ENCODE results near the gene RNF208. TPM values are rescaled to one million over a fixed set of nuclear protein-coding genes. Genes with fewer than 3 reads are reported as not detected.

The RNF208 gene
- total RNA-seq, 1 donor from 2014 or later = 3.3 TPM

GRCh38 chr9:137198051-137198901 lies 23.8 kb downstream of the RNF208 start:
- intact Hi-C loops (cut with micrococcal nuclease) = no loop called here

GRCh38 chr9:137195525-137196220 lies 26.4 kb downstream of the RNF208 start:
- intact Hi-C loops (cut with micrococcal nuclease) = no loop called here

- intact Hi-C loops (cut with micrococcal nuclease) = no loop called here
Measured at GRCh38 chr9:137194909-137195308, 27.1 kb downstream of the RNF208 start.

- intact Hi-C loops (cut with micrococcal nuclease) = no loop called here
Measured at GRCh38 chr9:137194388-137194787, 27.7 kb downstream of the RNF208 start.

- intact Hi-C loops (cut with micrococcal nuclease) = no loop called here
Measured at GRCh38 chr9:137193771-137194170, 28.3 kb downstream of the RNF208 start.

GRCh38 chr9:137192859-137193258 lies 29.2 kb downstream of the RNF208 start:
- intact Hi-C loops (cut with micrococcal nuclease) = no loop called here

- intact Hi-C loops (cut with micrococcal nuclease) = no loop called here
Measured at GRCh38 chr9:137192448-137192780, 29.6 kb downstream of the RNF208 start.

GRCh38 chr9:137191691-137192447 lies 30.2 kb downstream of the RNF208 start:
- intact Hi-C loops (cut with micrococcal nuclease) = no loop called here

- intact Hi-C loops (cut with micrococcal nuclease) = no loop called here
Measured at GRCh38 chr9:137191245-137191644, 30.8 kb downstream of the RNF208 start.

- intact Hi-C loops (cut with micrococcal nuclease) = no loop called here
Measured at GRCh38 chr9:137190315-137190856, 31.7 kb downstream of the RNF208 start.

- intact Hi-C loops (cut with micrococcal nuclease) = loop anchor here (2.0 to 5.0 kb wide), 2 partner anchors 51 to 62 kb away; partner anchors contain the start of gene TUBB4B
Measured at GRCh38 chr9:137189297-137190295, 32.4 kb downstream of the RNF208 start.

GRCh38 chr9:137188490-137189296 lies 33.3 kb downstream of the RNF208 start, which contains the start of the genes ANAPC2 and SSNA1:
Gene ANAPC2 (minus strand): TSS chr9:137188560. CDS start chr9:137188532, 28 bp downstream.
Gene SSNA1 (plus strand): TSS chr9:137188676. CDS start chr9:137188727, 51 bp downstream.
- intact Hi-C loops (cut with micrococcal nuclease) = loop anchor here (1.0 to 5.0 kb wide), 4 partner anchors 17 to 61 kb away; partner anchors contain the start of genes NDOR1, TMEM203 and TUBB4B

GRCh38 chr9:137188086-137188489 lies 34.0 kb downstream of the RNF208 start:
- intact Hi-C loops (cut with micrococcal nuclease) = loop anchor here (1.0 to 5.0 kb wide), 4 partner anchors 17 to 61 kb away; partner anchors contain the start of genes NDOR1, TMEM203 and TUBB4B

GRCh38 chr9:137187386-137187785 lies 34.7 kb downstream of the RNF208 start:
- intact Hi-C loops (cut with micrococcal nuclease) = loop anchor here (5.0 kb wide), 1 partner anchor 60 kb away; no protein-coding TSS in a partner anchor

- intact Hi-C loops (cut with micrococcal nuclease) = loop anchor here (5.0 kb wide), 1 partner anchor 59 kb away; no protein-coding TSS in a partner anchor
Measured at GRCh38 chr9:137186385-137186784, 35.7 kb downstream of the RNF208 start.

- intact Hi-C loops (cut with micrococcal nuclease) = loop anchor here (5.0 kb wide), 1 partner anchor 59 kb away; no protein-coding TSS in a partner anchor
Measured at GRCh38 chr9:137185921-137186320, 36.1 kb downstream of the RNF208 start.

GRCh38 chr9:137184881-137185660 lies 37.0 kb downstream of the RNF208 start:
- intact Hi-C loops (cut with micrococcal nuclease) = loop anchor here (5.0 kb wide), 1 partner anchor 58 kb away; no protein-coding TSS in a partner anchor

All from T-helper 2 cell treated with Interferon-gamma antibody and Interleukin-4, amounts not matched to agents 100 ng/mL and 5 ng/mL, for 36 hours (primary cell).